ENCODE measurements around the gene EPS15.
A peak's percentile ranks its signal among the peaks of the same experiment; 100 is the strongest.
"Not testable (repeated sequence)": the region's sequence is repeated elsewhere in the genome, so short reads cannot be mapped to it uniquely, and the experiment has no call there.

EPS15 gene

GRCh38 chr1:51519048-51519864 is at the start of gene EPS15:
TSS of gene EPS15 (minus strand) at chr1:51519266. CDS start at chr1:51519231, 35 bp downstream.
- DNase-seq = peak; percentile 59 to 81 (median 76)

- DNase-seq = no peak
These were observed 49.3 kb upstream of the EPS15 start for GRCh38 chr1:51568231-51568935.

GRCh38 chr1:51567653-51568052 is 48.6 kb upstream of the EPS15 start:
- no peak for DNase-seq

GRCh38 chr1:51566260-51566659 is 47.2 kb upstream of the EPS15 start:
- no peak for DNase-seq

GRCh38 chr1:51565009-51565408 is 45.9 kb upstream of the EPS15 start:
- no peak for DNase-seq

GRCh38 chr1:51564124-51564523 is 45.1 kb upstream of the EPS15 start:
- DNase-seq = no peak

GRCh38 chr1:51561702-51562101 is 42.6 kb upstream of the EPS15 start:
- no peak for DNase-seq

GRCh38 chr1:51560895-51561294 is 41.8 kb upstream of the EPS15 start:
- not testable (repeated sequence) for DNase-seq

GRCh38 chr1:51560034-51560433 is 41.0 kb upstream of the EPS15 start:
- DNase-seq = no peak

GRCh38 chr1:51559501-51559900 is 40.4 kb upstream of the EPS15 start:
- DNase-seq = no peak

GRCh38 chr1:51559064-51559500 is 40.0 kb upstream of the EPS15 start:
- DNase-seq = no peak

GRCh38 chr1:51558375-51558924 is 39.4 kb upstream of the EPS15 start:
- DNase-seq = no peak

GRCh38 chr1:51557168-51557567 is 38.1 kb upstream of the EPS15 start:
- DNase-seq = no peak

GRCh38 chr1:51555866-51556619 is 37.0 kb upstream of the EPS15 start:
- no peak for DNase-seq

GRCh38 chr1:51553911-51554310 is 34.8 kb upstream of the EPS15 start:
- DNase-seq = no peak

- DNase-seq = no peak
These were observed 34.1 kb upstream of the EPS15 start for GRCh38 chr1:51552929-51553807.

GRCh38 chr1:51551848-51552296 is 32.8 kb upstream of the EPS15 start:
- no peak for DNase-seq

GRCh38 chr1:51551081-51551480 is 32.0 kb upstream of the EPS15 start:
- no peak for DNase-seq

GRCh38 chr1:51549901-51550300 is 30.8 kb upstream of the EPS15 start:
- no peak for DNase-seq

- DNase-seq = no peak
These were observed 30.1 kb upstream of the EPS15 start for GRCh38 chr1:51549016-51549619.

- no peak for DNase-seq
These were observed 24.8 kb upstream of the EPS15 start for GRCh38 chr1:51543858-51544257.
